PC-9 (cell line): ENCODE data around the gene S1PR4. TPM values are rescaled to one million over a fixed set of nuclear protein-coding genes. Genes with fewer than 3 reads are reported as not detected.

Experiments
- BruUV-seq: library from RNA; stranded (reverse); fragments of 400-500 nt; replicated peaks from 2 replicates; lab custom pipeline; 2021; lab: Mats Ljungman, UMichigan
- CTCF ChIA-PET: fragments of 300-600 bp; sonication (Branson Sonifier 250); formaldehyde crosslinking; loops from one replicate; lab custom pipeline; 2022; ENCODE audit warnings: antibody characterized with exemption; lab: Charles Lee
- POLR2A ChIA-PET: fragments of 300-600 bp; sonication (Branson Sonifier 250); formaldehyde crosslinking; loops from one replicate; lab custom pipeline; 2022; ENCODE audit warnings: antibody characterized with exemption; ENCODE audit not compliant: unreplicated experiment; lab: Charles Lee
- DNase-seq, 2 experiments: peaks; one replicate each; pipeline versions ENCODE4 v3.0.0 to v3.0.0-alpha.2; 2015 to 2022; ENCODE audit warnings: mixed read lengths in 1 of 2
- H2AFZ ChIP-seq: fragments of 200-600 bp; sonication (generic); 2 replicates; pipeline ENCODE4 v1.8.1; 2017; ENCODE audit warnings: antibody characterized with exemption
- H3F3A ChIP-seq: fragments of 200-600 bp; sonication (generic); 2 replicates; pipeline ENCODE4 v1.8.1; 2017; ENCODE audit warnings: antibody characterized with exemption, mild to moderate bottlenecking, low read depth; ENCODE audit not compliant: insufficient read depth
- H3K27ac ChIP-seq: fragments of 200-600 bp; sonication (generic); 2 replicates; pipeline ENCODE4 v1.6.1; 2016; ENCODE audit warnings: mixed run types
- H3K27me3 ChIP-seq: fragments of 200-600 bp; sonication (generic); 2 replicates; pipeline ENCODE4 v1.6.1; 2016; ENCODE audit warnings: low read depth, mixed run types; ENCODE audit not compliant: insufficient read depth
- H3K36me3 ChIP-seq: fragments of 200-600 bp; sonication (generic); 2 replicates; pipeline ENCODE4 v1.6.1; 2016; ENCODE audit warnings: low read depth, mixed run types
- H3K4me1 ChIP-seq: fragments of 200-600 bp; sonication (generic); replicated peaks from 2 replicates; pipeline ENCODE4 v1.6.1; 2016; ENCODE audit warnings: mixed run types; ENCODE audit not compliant: insufficient read depth
- H3K4me2 ChIP-seq: fragments of 200-600 bp; sonication (generic); 2 replicates; pipeline ENCODE4 v1.6.1; 2017; ENCODE audit warnings: mixed run types
- H3K4me3 ChIP-seq: fragments of 200-600 bp; sonication (generic); 2 replicates; pipeline ENCODE4 v1.6.1; 2016; ENCODE audit warnings: mixed run types
- H3K79me2 ChIP-seq: fragments of 200-600 bp; sonication (generic); 2 replicates; pipeline ENCODE4 v1.6.1; 2017; ENCODE audit warnings: low read depth, mixed run types
- H3K9me2 ChIP-seq: fragments of 200-600 bp; sonication (generic); 2 replicates; pipeline ENCODE4 v1.8.1; 2017; ENCODE audit warnings: mild to moderate bottlenecking; ENCODE audit not compliant: insufficient read depth
- H3K9me3 ChIP-seq: fragments of 200-600 bp; sonication (generic); 2 replicates; pipeline ENCODE4 v1.8.1; 2016; ENCODE audit warnings: low read depth; ENCODE audit not compliant: insufficient read depth
- H4K20me1 ChIP-seq: fragments of 200-600 bp; sonication (generic); 2 replicates; pipeline ENCODE4 v1.8.1; 2017; ENCODE audit not compliant: insufficient read depth
- CTCF ChIP-seq: fragments of 200-600 bp; sonication (generic); conservative IDR thresholded peaks from 2 replicates; pipeline ENCODE4 v1.6.1; 2017; ENCODE audit warnings: mixed run types, antibody characterized with exemption, mild to moderate bottlenecking, moderate library complexity
- EZH2 ChIP-seq: fragments of 200-600 bp; sonication (generic); IDR thresholded peaks from 2 replicates; pipeline ENCODE4 v1.8.0; 2017; ENCODE audit warnings: antibody characterized with exemption, low read depth
- intact Hi-C: fragments of 100-400 bp; cut with micrococcal nuclease; formaldehyde crosslinking; loops from one replicate; pipeline ENCODE4 v1.10.0; 2022; ENCODE audit not compliant: unreplicated experiment
- total RNA-seq: library from RNA; stranded (reverse); gene quantifications from 2 replicates; pipeline ENCODE4 v1.2.3, GENCODE V29; 2021

S1PR4 gene
- total RNA-seq, 1 experiment from 2014 or later, result 0.37 TPM

DNA sequence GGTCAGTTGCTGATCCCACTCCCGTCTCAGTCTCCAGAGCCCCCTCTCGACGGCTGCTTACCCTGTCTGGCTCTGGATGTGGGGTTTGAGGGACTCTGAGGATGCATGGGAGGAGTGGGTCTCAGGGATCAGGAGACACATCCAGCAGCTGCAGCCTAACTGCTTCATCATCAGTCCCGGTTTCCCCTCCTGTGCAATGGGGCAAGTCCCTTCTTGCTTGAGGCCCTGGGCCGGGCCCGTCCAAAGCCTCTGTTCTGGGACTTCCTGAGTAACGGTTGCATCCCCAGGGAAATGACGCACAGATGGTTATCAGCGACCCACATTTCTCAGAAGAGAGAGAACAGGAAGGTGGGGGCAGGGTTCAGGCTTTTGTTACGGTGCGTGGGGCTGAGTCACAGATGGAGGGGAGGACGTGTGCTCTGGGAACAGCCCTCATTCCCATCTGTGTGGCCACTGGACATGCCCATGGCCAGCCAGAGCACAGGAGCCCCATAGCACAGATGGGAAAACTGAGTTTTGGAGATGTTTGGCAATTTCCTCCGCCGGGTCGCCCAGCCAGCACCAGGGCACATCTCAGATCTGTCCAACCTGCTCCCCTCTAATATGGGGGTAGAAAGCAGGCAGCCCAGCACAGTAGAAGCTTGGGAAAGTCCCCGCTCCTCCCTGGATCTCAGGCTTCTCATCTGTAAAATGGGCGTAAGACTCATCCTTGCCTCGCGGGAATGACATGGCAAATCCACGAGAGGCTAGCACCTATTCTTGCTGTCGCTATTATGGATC, 23.4 kb upstream of the S1PR4 start:
- no peak for TF ChIP-seq EZH2
- TF ChIP-seq CTCF, result no peak
- Histone ChIP-seq H3K4me3 (no peak overlapping the region), H2AFZ (no peak overlapping the region), H3K9me2 (no peaks in the 10 kb centered on the region), H3K9me3 (no peaks in the 10 kb centered on the region), H4K20me1 (no peaks in the 10 kb centered on the region), H3K36me3 (no peaks in the 10 kb centered on the region), H3K79me2 (no peaks in the 10 kb centered on the region), H3K4me1 (no peaks in the 10 kb centered on the region), H3K27me3 (no peaks in the 10 kb centered on the region), H3F3A (no peaks in the 10 kb centered on the region), H3K4me2 (no peak overlapping the region), H3K27ac (no peak overlapping the region)
- no TSS peak for BruUV-seq
- DNase-seq, result peak; percentile 48 to 55
- ChIA-PET CTCF (no interaction called here), POLR2A (no interaction called here)
- intact Hi-C loops, result no loop called here

- Histone ChIP-seq H3K79me2 (no peaks in the 10 kb centered on the region), H3K4me3 (no peak overlapping the region), H3K9me2 (no peaks in the 10 kb centered on the region), H3K9me3 (no peaks in the 10 kb centered on the region), H3K4me2 (no peak overlapping the region), H3K27ac (no peak overlapping the region), H2AFZ (no peak overlapping the region), H3F3A (peaks cover 7% of the 10 kb centered on the region; the same call in 1 of the 2 replicates), H3K4me1 (peaks cover 9% of the 10 kb centered on the region), H3K36me3 (no peaks in the 10 kb centered on the region), H4K20me1 (no peaks in the 10 kb centered on the region), H3K27me3 (no peaks in the 10 kb centered on the region)
- no peak for DNase-seq
- intact Hi-C loops, result no loop called here
- no TSS peak for BruUV-seq
- ChIA-PET POLR2A (no interaction called here), CTCF (no interaction called here)
- TF ChIP-seq EZH2 (no peak), CTCF (no peak)
Observed at GRCh38 chr19:3157096-3157845, 21.3 kb upstream of the S1PR4 start.

- ChIA-PET CTCF (no interaction called here), POLR2A (no interaction called here)
- Histone ChIP-seq H3K79me2 (no peaks in the 10 kb centered on the region), H3K9me3 (no peaks in the 10 kb centered on the region), H3K9me2 (no peaks in the 10 kb centered on the region), H3F3A (peaks cover 7% of the 10 kb centered on the region; the same call in 1 of the 2 replicates), H3K4me2 (no peak overlapping the region), H3K27ac (no peak overlapping the region), H3K4me3 (no peak overlapping the region), H4K20me1 (no peaks in the 10 kb centered on the region), H3K36me3 (no peaks in the 10 kb centered on the region), H3K4me1 (peaks cover 9% of the 10 kb centered on the region), H3K27me3 (no peaks in the 10 kb centered on the region), H2AFZ (no peak overlapping the region)
- no TSS peak for BruUV-seq
- DNase-seq, result no peak
- no peak for TF ChIP-seq EZH2
- TF ChIP-seq CTCF, result no peak
- intact Hi-C loops, result no loop called here
Observed at GRCh38 chr19:3159565-3159964, 19.0 kb upstream of the S1PR4 start.
